Measurements from ENCODE around the gene PPP1R14C. TPM values are rescaled to one million over a fixed set of nuclear protein-coding genes. Genes with fewer than 3 reads are reported as not detected.

PPP1R14C gene
- total and polyA plus RNA-seq, 2 donors (not counting 3 experiments of a cell fraction or from before 2014, with no cell fraction given), result not detected

- peaks cover 9% of the 10 kb centered on the region for H3K4me1 ChIP-seq (ENCODE audit: control insufficient read depth, extremely low read depth, insufficient read depth, low read length)
- peak overlapping the region; percentile 16 for H2AFZ ChIP-seq (ENCODE audit: low read depth, low read length)
- no peaks in the 10 kb centered on the region for H4K20me1 ChIP-seq (replicated peaks; ENCODE audit: control insufficient read depth, extremely low read depth, insufficient read depth, low read length)
- dilution Hi-C loops (cut with MboI; ENCODE audit: extremely low pct_ligation_motif_present, low sequenced_read_pairs), result no loop called here
- H3K9me3 ChIP-seq (replicated peaks; ENCODE audit: control insufficient read depth, insufficient read depth, low read length), result no peaks in the 10 kb centered on the region
- no TSS peak for BruUV-seq (replicated peaks)
- H3K4me2 ChIP-seq (ENCODE audit: insufficient read depth, low read length), result no peak overlapping the region
- intact Hi-C loops (cut with micrococcal nuclease), result no loop called here
- DNase-seq (ENCODE audit: low read depth, low spot score) (no peak), FAIRE-seq (no peak)
- ChIA-PET CTCF (interaction anchor here (1.1 to 1.2 kb wide), 2 partner anchors 10 to 157 kb away, joined by 3 to 4 read pairs; no protein-coding TSS in a partner anchor), POLR2A (no interaction called here)
- H3K27me3 ChIP-seq (ENCODE audit: control insufficient read depth in 2 of 2, insufficient read depth in 2 of 2, low read length in 2 of 2), result peaks cover 0 to 2% of the 10 kb centered on the region in 2 experiments
- no peaks in the 10 kb centered on the region for H3K79me2 ChIP-seq (ENCODE audit: control insufficient read depth, insufficient read depth, low read length)
- H3K9me1 ChIP-seq (replicated peaks; ENCODE audit: control insufficient read depth, extremely low read depth, insufficient read depth, low read length), result no peaks in the 10 kb centered on the region
- H3K9ac ChIP-seq (replicated peaks; ENCODE audit: extremely low read depth, insufficient read depth, low read length), result no peak overlapping the region
- H3K4me3 ChIP-seq (replicated peaks in 1 of 3; ENCODE audit: insufficient read depth in 1 of 3, low read depth in 1 of 3, low read length in 3 of 3), result no peak overlapping the region
- H3K27ac ChIP-seq (ENCODE audit: insufficient read depth, low read depth, low read length), result no peak overlapping the region
- TF ChIP-seq JUN (IDR thresholded peaks at IDR 0.05; ENCODE audit: borderline replicate concordance, insufficient read depth, insufficient read length, low read depth), result no peak
- TF ChIP-seq POLR2A (IDR thresholded peaks at IDR 0.05; ENCODE audit: low read depth, low read length), result no peak
- TF ChIP-seq GATA2 (IDR thresholded peaks at IDR 0.05; ENCODE audit: insufficient read depth, insufficient read length, low read depth, low read length), result no peak
- TF ChIP-seq, protein P1, sequence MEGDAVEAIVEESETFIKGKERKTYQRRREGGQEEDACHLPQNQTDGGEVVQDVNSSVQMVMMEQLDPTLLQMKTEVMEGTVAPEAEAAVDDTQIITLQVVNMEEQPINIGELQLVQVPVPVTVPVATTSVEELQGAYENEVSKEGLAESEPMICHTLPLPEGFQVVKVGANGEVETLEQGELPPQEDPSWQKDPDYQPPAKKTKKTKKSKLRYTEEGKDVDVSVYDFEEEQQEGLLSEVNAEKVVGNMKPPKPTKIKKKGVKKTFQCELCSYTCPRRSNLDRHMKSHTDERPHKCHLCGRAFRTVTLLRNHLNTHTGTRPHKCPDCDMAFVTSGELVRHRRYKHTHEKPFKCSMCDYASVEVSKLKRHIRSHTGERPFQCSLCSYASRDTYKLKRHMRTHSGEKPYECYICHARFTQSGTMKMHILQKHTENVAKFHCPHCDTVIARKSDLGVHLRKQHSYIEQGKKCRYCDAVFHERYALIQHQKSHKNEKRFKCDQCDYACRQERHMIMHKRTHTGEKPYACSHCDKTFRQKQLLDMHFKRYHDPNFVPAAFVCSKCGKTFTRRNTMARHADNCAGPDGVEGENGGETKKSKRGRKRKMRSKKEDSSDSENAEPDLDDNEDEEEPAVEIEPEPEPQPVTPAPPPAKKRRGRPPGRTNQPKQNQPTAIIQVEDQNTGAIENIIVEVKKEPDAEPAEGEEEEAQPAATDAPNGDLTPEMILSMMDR (IDR thresholded peaks at IDR 0.05; ENCODE audit: extremely low read depth in 1 of 2, insufficient read depth in 1 of 2, low read depth in 1 of 2, low read length in 2 of 2), result no peak
- no peak for TF ChIP-seq MAX (IDR thresholded peaks at IDR 0.05; ENCODE audit: insufficient read depth, insufficient read length)
- no peaks in the 10 kb centered on the region for H3K36me3 ChIP-seq (ENCODE audit: control insufficient read depth in 2 of 2, extremely low read depth in 1 of 2, insufficient read depth in 2 of 2, low read length in 2 of 2)
Measured at GRCh38 chr6:150237626-150238025, 94.8 kb downstream of the PPP1R14C start.

DNA sequence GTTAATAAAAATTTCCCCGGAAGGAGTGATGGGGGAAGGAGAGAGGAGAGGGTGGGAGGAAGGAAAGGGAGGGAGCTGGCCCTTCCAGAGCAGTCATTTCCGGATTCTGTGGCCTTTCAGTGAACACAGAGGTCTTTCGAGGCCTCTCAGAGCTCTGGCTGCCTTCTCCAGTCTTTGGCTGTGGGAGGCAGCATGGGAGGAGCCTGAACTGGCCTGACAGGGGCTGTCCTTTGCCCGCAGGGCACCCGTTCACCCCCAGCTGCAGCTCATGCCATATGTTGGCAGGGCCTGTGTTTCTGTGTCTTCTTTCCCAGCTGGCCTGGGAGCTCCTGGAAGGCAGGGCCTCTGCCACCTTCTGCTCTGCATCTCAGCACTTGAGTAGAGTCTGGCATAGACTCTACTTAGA lies 95.5 kb downstream of the PPP1R14C start:
- H3K4me2 ChIP-seq (ENCODE audit: insufficient read depth, low read length), result no peak overlapping the region
- no peaks in the 10 kb centered on the region for H3K36me3 ChIP-seq (ENCODE audit: control insufficient read depth in 2 of 2, extremely low read depth in 1 of 2, insufficient read depth in 2 of 2, low read length in 2 of 2)
- H3K9ac ChIP-seq (replicated peaks; ENCODE audit: extremely low read depth, insufficient read depth, low read length), result no peak overlapping the region
- no peaks in the 10 kb centered on the region for H3K79me2 ChIP-seq (ENCODE audit: control insufficient read depth, insufficient read depth, low read length)
- TF ChIP-seq POLR2AphosphoS5 (IDR thresholded peaks at IDR 0.05; ENCODE audit: insufficient read depth, low read depth, low read length), result no peak
- no peak for TF ChIP-seq JUN (IDR thresholded peaks at IDR 0.05; ENCODE audit: borderline replicate concordance, insufficient read depth, insufficient read length, low read depth)
- TF ChIP-seq GATA2 (IDR thresholded peaks at IDR 0.05; ENCODE audit: insufficient read depth, insufficient read length, low read depth, low read length), result no peak
- no peak for TF ChIP-seq FOS (IDR thresholded peaks at IDR 0.05; ENCODE audit: borderline replicate concordance, insufficient read depth, low read length)
- TF ChIP-seq POLR2A (IDR thresholded peaks at IDR 0.05; ENCODE audit: low read depth, low read length), result no peak
- TF ChIP-seq, protein P1 (IDR thresholded peaks at IDR 0.05; ENCODE audit: extremely low read depth in 1 of 2, insufficient read depth in 1 of 2, low read depth in 1 of 2, low read length in 2 of 2), result no peak
- no peak for TF ChIP-seq EZH2 (IDR thresholded peaks at IDR 0.05; ENCODE audit: borderline replicate concordance, low read depth, low read length, severe bottlenecking)
- no peak for TF ChIP-seq MAX (IDR thresholded peaks at IDR 0.05; ENCODE audit: insufficient read depth, insufficient read length)
- TF ChIP-seq MYC (IDR thresholded peaks at IDR 0.05; ENCODE audit: low read depth, low read length), result no peak
- no TSS peak for BruUV-seq (replicated peaks)
- ChIA-PET POLR2A (interaction anchor here (0.5 kb wide), 1 partner anchor 400 kb away, joined by 3 read pairs; no protein-coding TSS in a partner anchor), CTCF (interaction anchor here (1.1 to 1.2 kb wide), 2 partner anchors 10 to 157 kb away, joined by 3 to 4 read pairs; no protein-coding TSS in a partner anchor)
- H3K9me1 ChIP-seq (replicated peaks; ENCODE audit: control insufficient read depth, extremely low read depth, insufficient read depth, low read length), result no peaks in the 10 kb centered on the region
- H3K4me1 ChIP-seq (ENCODE audit: control insufficient read depth, extremely low read depth, insufficient read depth, low read length), result peaks cover 9% of the 10 kb centered on the region
- H3K4me3 ChIP-seq (replicated peaks in 1 of 3; ENCODE audit: insufficient read depth in 1 of 3, low read depth in 1 of 3, low read length in 3 of 3), result no peak overlapping the region
- FAIRE-seq (peak; percentile 53), DNase-seq (ENCODE audit: low read depth, low spot score) (peak; percentile 18)
- H4K20me1 ChIP-seq (replicated peaks; ENCODE audit: control insufficient read depth, extremely low read depth, insufficient read depth, low read length), result no peaks in the 10 kb centered on the region
- intact Hi-C loops (cut with micrococcal nuclease) (no loop called here), dilution Hi-C loops (cut with MboI; ENCODE audit: extremely low pct_ligation_motif_present, low sequenced_read_pairs) (no loop called here)
- H3K9me3 ChIP-seq (replicated peaks; ENCODE audit: control insufficient read depth, insufficient read depth, low read length), result no peaks in the 10 kb centered on the region
- peaks cover 0 to 2% of the 10 kb centered on the region in 2 experiments for H3K27me3 ChIP-seq (ENCODE audit: control insufficient read depth in 2 of 2, insufficient read depth in 2 of 2, low read length in 2 of 2)
- H3K27ac ChIP-seq (ENCODE audit: insufficient read depth, low read depth, low read length), result no peak overlapping the region
- peak overlapping the region; percentile 75 for H2AFZ ChIP-seq (ENCODE audit: low read depth, low read length)

Data from endothelial cell of umbilical vein (primary cell).